ENCODE data around the gene OR6N2.

The OR6N2 gene

GRCh38 chr1:158813164-158813563 lies 32.2 kb upstream of the OR6N2 start:
- Histone ChIP-seq H3K36me3 (replicated peaks; ENCODE audit: insufficient read depth, low read length) (no peaks in the 10 kb centered on the region), H3K4me1 (ENCODE audit: low read length) (peaks cover 8% of the 10 kb centered on the region), H2AFZ (ENCODE audit: low read length) (no peak overlapping the region), H3K27ac (ENCODE audit: low read length) (no peak overlapping the region), H3K4me3 (ENCODE audit: low read length) (no peak overlapping the region), H3K4me2 (ENCODE audit: low read depth, low read length) (no peak overlapping the region), H3K9me2 (replicated peaks; ENCODE audit: insufficient read depth, low read length) (no peaks in the 10 kb centered on the region), H3K9me3 (replicated peaks; ENCODE audit: insufficient read depth, low read length) (no peaks in the 10 kb centered on the region), H4K20me1 (ENCODE audit: insufficient read depth, low read length) (no peaks in the 10 kb centered on the region), H3F3A (ENCODE audit: insufficient read depth, low read length) (no peaks in the 10 kb centered on the region), H3K79me2 (ENCODE audit: low read length) (no peaks in the 10 kb centered on the region), H3K27me3 (replicated peaks; ENCODE audit: insufficient read depth, low read length) (no peaks in the 10 kb centered on the region), H3K9ac (ENCODE audit: low read length) (no peak overlapping the region)
- no peak for DNase-seq
- TF ChIP-seq EZH2 (optimal IDR thresholded peaks at IDR 0.05; ENCODE audit: low read depth, low read length) (no peak), CTCF (IDR thresholded peaks at IDR 0.05; ENCODE audit: low read length) (no peak), EZH2phosphoT487 (IDR thresholded peaks at IDR 0.05; ENCODE audit: low read length) (no peak)

DNA sequence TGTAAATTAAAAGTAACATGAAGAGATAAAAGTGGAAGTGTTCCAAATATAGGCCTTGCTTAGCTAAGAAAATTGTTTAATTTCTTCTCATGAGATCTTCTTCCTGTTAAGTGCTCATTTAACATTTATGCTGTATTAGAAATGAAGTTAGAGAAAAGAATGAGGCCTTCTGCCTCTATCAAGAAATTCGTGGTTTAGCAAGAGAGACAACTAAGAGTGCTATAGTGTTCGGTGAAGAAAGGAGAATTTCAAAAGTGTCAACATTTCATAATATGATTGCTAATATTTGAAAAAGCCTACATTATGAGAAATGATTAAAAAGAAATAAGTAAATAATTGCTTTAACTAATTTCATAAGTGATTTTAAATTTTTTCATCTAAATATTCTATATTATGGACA lies 31.3 kb upstream of the OR6N2 start:
- Histone ChIP-seq H3K9ac (ENCODE audit: low read length) (no peak overlapping the region), H3K4me2 (ENCODE audit: low read depth, low read length) (no peak overlapping the region), H3K4me1 (ENCODE audit: low read length) (no peaks in the 10 kb centered on the region; the same call in 1 of the 2 replicates), H3K9me3 (replicated peaks; ENCODE audit: insufficient read depth, low read length) (no peaks in the 10 kb centered on the region), H3K27me3 (replicated peaks; ENCODE audit: insufficient read depth, low read length) (no peaks in the 10 kb centered on the region), H3K27ac (ENCODE audit: low read length) (no peak overlapping the region), H4K20me1 (ENCODE audit: insufficient read depth, low read length) (no peaks in the 10 kb centered on the region), H3K79me2 (ENCODE audit: low read length) (no peaks in the 10 kb centered on the region), H3K4me3 (ENCODE audit: low read length) (no peak overlapping the region), H2AFZ (ENCODE audit: low read length) (no peak overlapping the region), H3K9me2 (replicated peaks; ENCODE audit: insufficient read depth, low read length) (no peaks in the 10 kb centered on the region), H3F3A (ENCODE audit: insufficient read depth, low read length) (no peaks in the 10 kb centered on the region), H3K36me3 (replicated peaks; ENCODE audit: insufficient read depth, low read length) (no peaks in the 10 kb centered on the region)
- TF ChIP-seq EZH2phosphoT487 (IDR thresholded peaks at IDR 0.05; ENCODE audit: low read length): no peak
- TF ChIP-seq EZH2 (optimal IDR thresholded peaks at IDR 0.05; ENCODE audit: low read depth, low read length): no peak
- TF ChIP-seq CTCF (IDR thresholded peaks at IDR 0.05; ENCODE audit: low read length): no peak
- no peak for DNase-seq

DNA sequence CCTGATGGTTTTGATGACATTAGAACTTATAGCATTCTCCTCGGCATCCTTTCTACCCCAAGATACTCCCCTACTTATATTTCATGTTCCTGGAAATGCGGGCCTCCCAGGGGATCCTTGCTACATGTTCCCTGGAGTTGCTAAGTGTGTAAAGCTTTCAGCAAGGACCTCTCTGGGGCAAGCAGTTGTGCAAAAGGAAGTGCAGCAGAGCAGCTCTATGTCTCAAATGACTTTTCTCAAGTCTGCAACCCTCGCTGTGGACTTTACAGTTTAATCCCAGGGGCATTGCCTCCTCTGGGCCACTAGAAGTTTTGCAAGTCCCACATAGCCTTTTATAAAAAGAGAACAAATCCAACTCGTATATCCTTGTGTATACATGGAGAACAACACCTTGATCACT lies 29.3 kb upstream of the OR6N2 start:
- Histone ChIP-seq H3F3A (ENCODE audit: insufficient read depth, low read length) (no peaks in the 10 kb centered on the region), H3K9ac (ENCODE audit: low read length) (no peak overlapping the region), H3K4me3 (ENCODE audit: low read length) (no peak overlapping the region), H3K4me2 (ENCODE audit: low read depth, low read length) (no peak overlapping the region), H4K20me1 (ENCODE audit: insufficient read depth, low read length) (no peaks in the 10 kb centered on the region), H3K4me1 (ENCODE audit: low read length) (no peaks in the 10 kb centered on the region), H3K9me2 (replicated peaks; ENCODE audit: insufficient read depth, low read length) (no peaks in the 10 kb centered on the region), H3K9me3 (replicated peaks; ENCODE audit: insufficient read depth, low read length) (no peaks in the 10 kb centered on the region), H3K79me2 (ENCODE audit: low read length) (no peaks in the 10 kb centered on the region), H3K36me3 (replicated peaks; ENCODE audit: insufficient read depth, low read length) (no peaks in the 10 kb centered on the region), H2AFZ (ENCODE audit: low read length) (no peak overlapping the region), H3K27me3 (replicated peaks; ENCODE audit: insufficient read depth, low read length) (no peaks in the 10 kb centered on the region), H3K27ac (ENCODE audit: low read length) (no peak overlapping the region)
- no peak for DNase-seq
- TF ChIP-seq EZH2phosphoT487 (IDR thresholded peaks at IDR 0.05; ENCODE audit: low read length) (no peak), CTCF (IDR thresholded peaks at IDR 0.05; ENCODE audit: low read length) (no peak), EZH2 (optimal IDR thresholded peaks at IDR 0.05; ENCODE audit: low read depth, low read length) (no peak)
